ENCODE measurements around the gene GOLGA6L9.
"Not testable (repeated sequence)": the region's sequence is repeated elsewhere in the genome, so short reads cannot be mapped to it uniquely, and the experiment has no call there.

GRCh38 chr15:82429693-82430092 is at the start of gene GOLGA6L9:
- not testable (repeated sequence) for TF ChIP-seq CTCF, POLR2A (IDR thresholded peaks at IDR 0.05)
